ENCODE measurements around the gene FMN2.
"Not testable (repeated sequence)": the region's sequence is repeated elsewhere in the genome, so short reads cannot be mapped to it uniquely, and the experiment has no call there.

FMN2 gene

DNA sequence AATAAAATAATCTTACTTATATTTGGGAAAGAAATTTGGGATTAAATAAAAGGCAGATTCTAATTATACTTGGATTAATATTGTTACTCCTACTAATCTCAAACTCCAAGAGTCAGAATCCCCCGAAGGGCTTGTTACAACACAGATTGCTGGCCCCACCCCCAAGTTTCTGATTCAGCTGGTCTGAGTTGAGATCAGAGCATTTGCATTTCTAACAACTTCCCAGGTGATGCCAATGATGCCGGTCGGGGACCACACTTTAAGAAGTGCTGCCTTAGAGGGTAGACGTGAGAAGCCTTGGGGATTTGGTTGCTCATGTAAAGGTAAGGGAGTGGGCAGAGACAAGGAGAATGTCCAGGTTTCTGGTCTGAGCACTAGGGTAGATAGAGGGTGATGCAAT lies 47.2 kb downstream of the FMN2 start:
- DNase-seq (ENCODE audit: low spot score): no peak

- DNase-seq (ENCODE audit: low spot score): no peak
These were observed 47.8 kb downstream of the FMN2 start for GRCh38 chr1:240139511-240139910.

DNA sequence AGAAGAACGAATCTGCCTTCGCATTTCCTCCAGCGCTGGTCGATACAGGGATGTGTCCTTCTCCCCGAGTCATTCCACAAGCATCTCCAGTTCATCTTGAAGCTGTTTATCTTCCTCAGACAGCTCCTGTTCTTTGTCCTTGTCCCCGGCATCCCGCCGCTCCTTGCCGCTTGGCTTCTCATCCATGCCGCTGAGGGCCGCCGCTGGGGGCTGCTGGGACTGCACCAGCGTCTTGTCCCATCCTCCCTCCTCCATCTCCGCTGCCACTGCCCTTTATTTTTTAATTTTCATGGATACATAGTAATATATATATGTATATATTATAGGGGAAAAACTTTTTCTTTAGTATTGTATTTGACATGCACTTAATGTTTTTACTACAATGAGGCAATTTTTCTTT lies 53.4 kb downstream of the FMN2 start:
- no peak for DNase-seq (ENCODE audit: low spot score)

GRCh38 chr1:240148333-240148732 lies 56.6 kb downstream of the FMN2 start:
- DNase-seq (ENCODE audit: low spot score): no peak

GRCh38 chr1:240149484-240150094 lies 57.9 kb downstream of the FMN2 start:
- peak; percentile 54 for DNase-seq (ENCODE audit: low spot score)

DNA sequence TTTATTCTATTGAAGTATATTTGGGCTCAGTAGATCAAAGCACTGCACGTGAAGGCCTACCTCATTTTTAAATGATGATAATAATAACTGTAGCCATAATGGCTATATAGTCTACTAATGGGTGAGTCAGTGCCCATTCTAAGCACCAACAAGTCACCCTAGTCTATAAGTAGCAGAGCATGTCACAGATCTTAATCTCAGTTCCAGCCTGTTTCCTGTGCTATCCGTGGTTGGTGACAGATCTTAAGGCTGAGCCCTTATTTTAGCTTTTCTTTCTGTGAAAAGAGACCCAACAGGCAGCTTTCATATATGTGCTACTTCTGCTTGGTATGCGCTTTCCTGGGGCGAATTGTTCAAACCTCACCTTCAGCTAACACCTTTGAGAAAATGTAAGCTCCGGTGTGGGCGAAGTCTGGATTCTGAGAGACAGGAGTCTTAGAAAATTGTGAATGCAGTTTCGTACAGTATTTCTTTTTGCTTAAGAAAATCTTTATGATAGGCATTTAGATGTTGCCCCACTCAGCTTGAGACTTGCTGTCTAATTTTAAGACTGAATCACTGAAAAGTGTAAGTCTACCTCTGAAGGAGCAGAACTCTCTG lies 59.6 kb downstream of the FMN2 start:
- DNase-seq (ENCODE audit: low spot score): peak; percentile 67

DNA sequence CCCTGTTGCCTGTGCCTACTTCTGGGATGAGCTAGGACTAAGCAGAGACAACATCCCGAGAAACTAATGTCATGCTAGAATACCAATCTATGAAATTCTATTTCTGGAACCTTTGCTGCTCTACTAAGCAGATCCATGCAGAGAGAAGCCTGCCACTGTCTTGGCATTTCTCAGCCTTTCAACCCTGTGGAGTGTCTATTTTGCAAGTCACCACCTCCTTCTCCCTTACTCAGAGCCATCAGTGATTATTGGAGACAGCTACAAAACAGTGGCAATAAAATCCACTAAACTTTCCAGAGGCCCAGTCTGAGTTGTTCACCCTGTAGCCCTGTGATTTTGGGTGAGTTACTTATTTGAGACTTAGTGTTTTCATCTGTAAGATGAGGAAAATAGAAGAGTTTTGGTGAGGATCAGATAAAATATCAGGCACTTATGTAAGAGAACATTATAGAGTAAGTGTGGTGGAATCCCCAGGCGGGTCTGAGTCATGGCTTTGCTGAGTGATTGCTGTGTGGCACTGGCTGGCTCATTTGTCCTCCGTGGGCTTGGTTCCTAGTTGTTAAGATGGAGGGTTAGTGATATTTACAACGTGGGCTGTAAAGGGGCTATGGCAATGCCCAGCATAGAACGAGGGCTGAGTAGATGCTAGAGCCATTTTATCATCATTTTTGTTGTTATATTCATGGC lies 61.1 kb downstream of the FMN2 start:
- no peak for DNase-seq (ENCODE audit: low spot score)

DNA sequence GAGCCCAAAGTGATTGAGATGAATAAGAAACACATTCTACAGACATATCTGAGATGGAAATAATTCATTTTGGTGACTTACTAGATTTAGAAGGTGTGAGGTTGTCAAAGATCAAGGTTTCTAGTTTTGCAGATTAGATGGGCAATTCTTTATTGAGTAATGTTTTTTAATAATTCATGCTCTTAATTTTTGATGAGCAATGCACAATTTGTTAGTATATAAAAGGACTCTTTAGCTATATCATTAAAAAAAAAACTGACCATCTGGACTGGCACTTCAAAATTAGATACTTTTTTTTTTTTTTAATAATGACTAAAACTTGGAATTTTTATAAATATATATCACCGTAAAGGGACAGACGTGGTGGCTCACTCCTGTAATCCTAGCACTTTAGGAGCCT lies 63.9 kb downstream of the FMN2 start:
- no peak for DNase-seq (ENCODE audit: low spot score)

GRCh38 chr1:240164742-240165141 lies 73.1 kb downstream of the FMN2 start:
- no peak for DNase-seq (ENCODE audit: low spot score)

GRCh38 chr1:240169188-240169587 lies 77.5 kb downstream of the FMN2 start:
- no peak for DNase-seq (ENCODE audit: low spot score)

DNA sequence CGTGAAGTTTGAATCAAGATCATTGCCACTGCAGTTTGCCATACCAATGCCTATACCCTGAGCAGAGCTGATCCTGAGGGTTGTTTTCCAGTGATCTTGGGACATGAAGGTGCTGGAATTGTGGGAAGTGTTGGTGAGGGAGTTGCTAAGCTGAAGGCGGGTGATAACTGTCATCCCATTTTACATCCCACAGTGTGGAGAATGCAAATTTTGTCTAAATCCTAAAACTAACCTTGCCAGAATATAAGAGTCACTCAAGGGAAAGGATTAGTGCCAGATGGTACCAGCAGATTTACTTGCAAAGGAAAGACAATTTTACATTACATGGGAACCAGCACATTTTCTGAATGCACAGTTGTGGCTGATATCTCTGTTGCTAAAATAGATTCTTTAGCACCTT lies 78.6 kb downstream of the FMN2 start:
- DNase-seq (ENCODE audit: low spot score): peak; percentile 66

GRCh38 chr1:240170806-240171205 lies 79.1 kb downstream of the FMN2 start:
- DNase-seq (ENCODE audit: low spot score): no peak

- DNase-seq (ENCODE audit: low spot score): no peak
These were observed 80.2 kb downstream of the FMN2 start for GRCh38 chr1:240171907-240172306.

DNA sequence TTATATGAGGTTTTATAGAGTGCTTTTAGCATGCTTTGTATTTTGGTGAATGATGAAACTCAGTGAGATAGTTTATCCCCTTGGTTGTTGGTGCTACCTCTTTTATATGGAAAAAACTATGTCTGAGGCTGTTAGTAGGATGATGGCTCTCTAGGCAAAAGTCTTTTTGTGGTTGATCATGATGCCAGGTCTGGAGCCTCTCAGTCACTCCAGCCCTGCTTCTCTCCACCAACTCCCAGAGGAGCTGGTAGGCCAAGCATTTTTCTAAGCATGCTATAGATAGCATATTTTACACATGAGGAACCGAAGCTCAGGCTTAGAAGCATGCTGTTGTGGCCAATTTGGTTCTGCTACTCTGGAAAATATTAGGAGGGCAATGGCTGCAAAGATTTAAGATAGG lies 82.2 kb downstream of the FMN2 start:
- DNase-seq (ENCODE audit: low spot score): no peak

DNA sequence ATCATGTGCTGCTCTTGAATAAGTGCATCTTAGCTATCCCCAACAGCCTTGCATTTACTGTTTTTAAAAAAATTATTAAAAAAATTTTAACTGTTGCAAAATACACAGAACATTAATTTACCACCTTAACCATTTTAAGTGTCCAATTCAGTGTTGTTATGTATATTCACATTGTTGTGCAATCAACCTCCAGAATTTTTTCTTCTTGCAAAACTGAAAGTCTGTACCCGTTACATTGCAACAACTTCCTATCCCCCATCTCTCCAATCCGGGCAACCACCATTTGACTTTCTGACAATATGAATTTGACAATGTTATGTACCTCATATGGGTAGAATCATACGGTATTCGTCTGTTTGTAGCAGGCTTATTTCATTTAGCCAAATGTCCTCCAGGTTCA lies 83.1 kb downstream of the FMN2 start:
- DNase-seq (ENCODE audit: low spot score): no peak

- peak; percentile 42 for DNase-seq (ENCODE audit: low spot score)
These were observed 86.7 kb downstream of the FMN2 start for GRCh38 chr1:240178366-240178765.

DNA sequence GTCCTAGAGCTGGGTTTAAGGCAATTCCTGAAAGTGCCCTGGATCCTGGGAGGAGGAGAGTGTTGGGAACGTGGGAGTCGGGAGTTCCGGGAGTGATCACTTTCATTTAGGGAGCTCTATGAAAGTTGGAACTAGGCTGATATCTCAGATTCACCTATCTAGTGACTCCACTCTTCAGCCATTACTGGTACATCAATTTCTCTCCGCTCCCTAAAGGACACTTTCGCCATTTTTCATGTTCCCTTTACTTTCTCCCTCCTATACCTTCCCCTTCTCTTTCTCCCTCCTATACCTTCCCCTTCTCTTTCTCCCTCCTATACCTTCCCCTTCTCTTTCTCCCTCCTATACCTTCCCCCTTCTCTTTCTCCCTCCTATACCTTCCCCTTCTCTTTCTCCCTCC lies 93.0 kb downstream of the FMN2 start:
- DNase-seq (ENCODE audit: low spot score): not testable (repeated sequence)

GRCh38 chr1:240188139-240188538 lies 96.5 kb downstream of the FMN2 start:
- DNase-seq (ENCODE audit: low spot score): no peak

- peak; percentile 15 for DNase-seq (ENCODE audit: low spot score)
These were observed 97.8 kb downstream of the FMN2 start for GRCh38 chr1:240189386-240189989.

- peak; percentile 37 for DNase-seq (ENCODE audit: low spot score)
These were observed 99.3 kb downstream of the FMN2 start for GRCh38 chr1:240190881-240191401.

- no peak for DNase-seq (ENCODE audit: low spot score)
These were observed 101.2 kb downstream of the FMN2 start for GRCh38 chr1:240192851-240193250.

- DNase-seq (ENCODE audit: low spot score): no peak
These were observed 102.0 kb downstream of the FMN2 start for GRCh38 chr1:240193679-240194078.

GRCh38 chr1:240194120-240194519 lies 102.4 kb downstream of the FMN2 start:
- DNase-seq (ENCODE audit: low spot score): no peak
